ENCODE data around the gene USP3.

USP3 gene

DNA sequence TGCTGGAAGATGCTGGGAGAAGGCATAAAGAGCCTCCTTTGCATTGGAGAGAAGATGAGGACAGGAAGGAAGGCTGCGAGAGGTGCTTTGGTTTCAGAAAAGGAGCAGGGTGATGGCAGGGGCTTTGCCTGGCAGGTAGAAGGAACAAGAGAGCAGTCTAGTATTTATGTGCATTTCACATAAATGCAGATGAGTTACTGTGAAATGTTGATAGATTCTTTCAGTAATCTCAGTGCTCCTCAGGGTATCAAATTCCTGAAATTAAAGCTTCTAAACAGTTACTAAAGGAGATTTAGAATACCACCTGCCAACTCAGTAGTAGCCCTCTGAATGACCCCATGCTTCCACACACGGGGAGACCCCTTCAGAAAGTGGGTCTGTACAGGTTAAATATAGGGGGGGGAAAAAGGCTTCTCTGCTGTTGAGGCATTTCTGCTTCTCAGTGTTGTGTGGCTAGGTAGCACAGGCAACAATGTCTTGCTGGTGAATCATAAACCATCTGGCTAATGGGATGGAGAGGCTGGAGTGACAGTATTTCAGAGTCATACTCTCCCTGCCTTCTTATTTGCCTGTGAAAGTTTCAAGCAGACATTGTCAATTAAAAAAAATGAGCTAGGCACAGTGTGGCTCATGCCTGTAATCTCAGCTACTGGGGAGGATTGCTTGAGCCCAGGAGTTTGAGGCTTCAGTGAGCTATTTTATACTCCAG lies 78.5 kb downstream of the USP3 start:
- DNase-seq = no peak

DNA sequence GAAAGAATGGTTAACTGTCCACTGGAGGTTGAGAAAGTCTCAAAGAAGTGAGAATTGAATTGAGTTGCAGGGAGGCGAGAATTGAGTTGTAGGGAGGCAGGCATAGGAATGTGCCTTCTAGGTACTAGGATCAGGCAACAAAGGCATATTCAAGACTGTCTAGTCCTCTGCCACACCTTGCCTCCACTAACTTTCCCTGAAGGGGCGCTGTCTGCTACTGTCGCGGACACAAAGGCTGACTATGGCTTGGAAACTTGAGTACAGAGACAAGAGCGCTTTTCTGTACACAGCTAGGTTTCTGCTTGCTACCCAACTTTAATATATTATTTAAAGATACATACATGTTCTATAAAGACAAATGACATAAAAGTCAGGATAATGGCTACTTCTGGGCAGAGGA lies 82.4 kb downstream of the USP3 start:
- Histone ChIP-seq H3K9me3 (replicated peaks; ENCODE audit: insufficient read depth, low read length) (no peaks in the 10 kb centered on the region), H3K9me2 (replicated peaks; ENCODE audit: insufficient read depth, low read length) (no peaks in the 10 kb centered on the region), H2AFZ (ENCODE audit: low read length) (no peak overlapping the region), H3K4me3 (ENCODE audit: low read length) (no peak overlapping the region), H3K27me3 (replicated peaks; ENCODE audit: insufficient read depth, low read length) (no peaks in the 10 kb centered on the region), H3K9ac (ENCODE audit: low read length) (no peak overlapping the region), H4K20me1 (ENCODE audit: insufficient read depth, low read length) (no peaks in the 10 kb centered on the region; the same call in 1 of the 2 replicates), H3K4me2 (ENCODE audit: low read depth, low read length) (no peak overlapping the region), H3K79me2 (ENCODE audit: low read length) (no peaks in the 10 kb centered on the region), H3F3A (ENCODE audit: insufficient read depth, low read length) (no peaks in the 10 kb centered on the region), H3K27ac (ENCODE audit: low read length) (no peak overlapping the region), H3K36me3 (replicated peaks; ENCODE audit: insufficient read depth, low read length) (peaks cover 6% of the 10 kb centered on the region; the same call in 1 of the 2 replicates), H3K4me1 (ENCODE audit: low read length) (no peaks in the 10 kb centered on the region)
- TF ChIP-seq EZH2 (optimal IDR thresholded peaks at IDR 0.05; ENCODE audit: low read depth, low read length) (no peak), EZH2phosphoT487 (IDR thresholded peaks at IDR 0.05; ENCODE audit: low read length) (no peak)
- TF ChIP-seq, protein P1, sequence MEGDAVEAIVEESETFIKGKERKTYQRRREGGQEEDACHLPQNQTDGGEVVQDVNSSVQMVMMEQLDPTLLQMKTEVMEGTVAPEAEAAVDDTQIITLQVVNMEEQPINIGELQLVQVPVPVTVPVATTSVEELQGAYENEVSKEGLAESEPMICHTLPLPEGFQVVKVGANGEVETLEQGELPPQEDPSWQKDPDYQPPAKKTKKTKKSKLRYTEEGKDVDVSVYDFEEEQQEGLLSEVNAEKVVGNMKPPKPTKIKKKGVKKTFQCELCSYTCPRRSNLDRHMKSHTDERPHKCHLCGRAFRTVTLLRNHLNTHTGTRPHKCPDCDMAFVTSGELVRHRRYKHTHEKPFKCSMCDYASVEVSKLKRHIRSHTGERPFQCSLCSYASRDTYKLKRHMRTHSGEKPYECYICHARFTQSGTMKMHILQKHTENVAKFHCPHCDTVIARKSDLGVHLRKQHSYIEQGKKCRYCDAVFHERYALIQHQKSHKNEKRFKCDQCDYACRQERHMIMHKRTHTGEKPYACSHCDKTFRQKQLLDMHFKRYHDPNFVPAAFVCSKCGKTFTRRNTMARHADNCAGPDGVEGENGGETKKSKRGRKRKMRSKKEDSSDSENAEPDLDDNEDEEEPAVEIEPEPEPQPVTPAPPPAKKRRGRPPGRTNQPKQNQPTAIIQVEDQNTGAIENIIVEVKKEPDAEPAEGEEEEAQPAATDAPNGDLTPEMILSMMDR (IDR thresholded peaks at IDR 0.05; ENCODE audit: low read length) = no peak
- no peak for DNase-seq

More for the DNA sequence above, 78.5 kb downstream of the USP3 start:
- Histone ChIP-seq H3K4me3 (ENCODE audit: low read length) (no peak overlapping the region), H3K4me1 (ENCODE audit: low read length) (no peaks in the 10 kb centered on the region), H3F3A (ENCODE audit: insufficient read depth, low read length) (no peaks in the 10 kb centered on the region), H3K79me2 (ENCODE audit: low read length) (no peaks in the 10 kb centered on the region), H3K4me2 (ENCODE audit: low read depth, low read length) (no peak overlapping the region), H3K36me3 (replicated peaks; ENCODE audit: insufficient read depth, low read length) (no peaks in the 10 kb centered on the region), H3K9me2 (replicated peaks; ENCODE audit: insufficient read depth, low read length) (no peaks in the 10 kb centered on the region), H4K20me1 (ENCODE audit: insufficient read depth, low read length) (no peaks in the 10 kb centered on the region; the same call in 1 of the 2 replicates), H3K9ac (ENCODE audit: low read length) (no peak overlapping the region), H3K27me3 (replicated peaks; ENCODE audit: insufficient read depth, low read length) (no peaks in the 10 kb centered on the region), H3K9me3 (replicated peaks; ENCODE audit: insufficient read depth, low read length) (no peaks in the 10 kb centered on the region), H3K27ac (ENCODE audit: low read length) (no peak overlapping the region), H2AFZ (ENCODE audit: low read length) (no peak overlapping the region)
- TF ChIP-seq EZH2phosphoT487 (IDR thresholded peaks at IDR 0.05; ENCODE audit: low read length) (no peak), EZH2 (optimal IDR thresholded peaks at IDR 0.05; ENCODE audit: low read depth, low read length) (no peak)
- TF ChIP-seq, protein P1 (IDR thresholded peaks at IDR 0.05; ENCODE audit: low read length) = no peak

DNA sequence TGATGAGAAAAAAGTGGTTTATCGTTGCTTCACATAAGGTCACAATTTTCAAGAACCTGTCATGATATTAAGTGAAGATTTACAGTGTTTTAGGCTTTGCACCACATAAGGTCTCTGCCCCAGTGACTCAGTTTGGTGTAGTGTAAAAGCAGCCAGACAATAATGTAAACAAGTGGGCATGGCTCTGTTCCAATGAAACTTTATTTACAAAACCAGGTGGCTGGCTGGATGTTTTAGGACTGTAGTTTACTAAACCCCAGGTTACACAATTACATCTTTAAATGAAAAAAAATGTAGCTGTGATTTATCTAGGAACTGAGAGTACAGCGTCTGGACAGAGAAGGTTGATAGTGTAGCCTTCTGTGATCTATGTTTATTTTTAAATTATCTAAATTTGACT lies 83.1 kb downstream of the USP3 start:
- Histone ChIP-seq H3K4me3 (ENCODE audit: low read length) (no peak overlapping the region), H3K9me3 (replicated peaks; ENCODE audit: insufficient read depth, low read length) (no peaks in the 10 kb centered on the region), H3K9ac (ENCODE audit: low read length) (no peak overlapping the region), H2AFZ (ENCODE audit: low read length) (no peak overlapping the region), H3K27me3 (replicated peaks; ENCODE audit: insufficient read depth, low read length) (no peaks in the 10 kb centered on the region), H3K9me2 (replicated peaks; ENCODE audit: insufficient read depth, low read length) (no peaks in the 10 kb centered on the region), H3K36me3 (replicated peaks; ENCODE audit: insufficient read depth, low read length) (peaks cover 6% of the 10 kb centered on the region; the same call in 1 of the 2 replicates), H3K4me2 (ENCODE audit: low read depth, low read length) (no peak overlapping the region), H3F3A (ENCODE audit: insufficient read depth, low read length) (no peaks in the 10 kb centered on the region), H4K20me1 (ENCODE audit: insufficient read depth, low read length) (no peaks in the 10 kb centered on the region; the same call in 1 of the 2 replicates), H3K27ac (ENCODE audit: low read length) (no peak overlapping the region), H3K79me2 (ENCODE audit: low read length) (no peaks in the 10 kb centered on the region), H3K4me1 (ENCODE audit: low read length) (no peaks in the 10 kb centered on the region)
- TF ChIP-seq EZH2 (optimal IDR thresholded peaks at IDR 0.05; ENCODE audit: low read depth, low read length) (no peak), EZH2phosphoT487 (IDR thresholded peaks at IDR 0.05; ENCODE audit: low read length) (no peak)
- TF ChIP-seq, protein P1 (IDR thresholded peaks at IDR 0.05; ENCODE audit: low read length) = no peak
- DNase-seq = no peak

All from MM.1S (cell line).